Fibroblast of lung (primary cell): ENCODE measurements around the gene MYEOV. TPM values are rescaled to one million over a fixed set of nuclear protein-coding genes. Genes with fewer than 3 reads are reported as not detected.

Experiments used
- DNase-seq, 2 donors: peaks; one replicate each; pipeline versions ENCODE4 v3.0.0 to v3.0.0-alpha.2; 2010; ENCODE audit warnings: low read depth in 2 of 2
- H2AFZ ChIP-seq: 2 replicates; pipeline ENCODE4 v1.5.1; 2012; ENCODE audit warnings: low read length, control low read depth, inconsistent platforms
- H3K27ac ChIP-seq: 2 replicates; pipeline ENCODE4 v1.5.1; 2011; ENCODE audit warnings: low read length, control low read depth; ENCODE audit not compliant: insufficient read depth
- H3K27me3 ChIP-seq: 2 replicates; pipeline ENCODE4 v1.5.1; 2011; ENCODE audit warnings: mild to moderate bottlenecking, low read length; ENCODE audit not compliant: control insufficient read depth, insufficient read depth
- H3K36me3 ChIP-seq: 2 replicates; pipeline ENCODE4 v1.5.1; 2011; ENCODE audit warnings: low read length; ENCODE audit not compliant: control insufficient read depth, insufficient read depth
- H3K4me1 ChIP-seq: 2 replicates; pipeline ENCODE4 v1.5.1; 2011; ENCODE audit warnings: low read length; ENCODE audit not compliant: control insufficient read depth, insufficient read depth; ENCODE audit errors: extremely low read depth
- H3K4me2 ChIP-seq: 2 replicates; pipeline ENCODE4 v1.5.1; 2011; ENCODE audit warnings: low read length, control low read depth; ENCODE audit not compliant: insufficient read depth; ENCODE audit errors: extremely low read depth
- H3K4me3 ChIP-seq, 4 experiments: fragments of 200-600 bp in 1 of 4; sonication (generic) in 1 of 4; replicated peaks in 1 of 4; 2 replicates each; pipeline ENCODE4 v1.5.1; 2011 to 2016; ENCODE audit warnings: low read length in 4 of 4, low read depth in 3 of 4, mild to moderate bottlenecking in 3 of 4, control low read depth in 2 of 4, inconsistent platforms in 1 of 4, mixed read lengths in 1 of 4; ENCODE audit not compliant: insufficient read depth in 1 of 4; ENCODE audit errors: control extremely low read depth in 1 of 4
- H3K79me2 ChIP-seq: 2 replicates; pipeline ENCODE4 v1.5.1; 2012; ENCODE audit warnings: mild to moderate bottlenecking, low read length, inconsistent platforms; ENCODE audit not compliant: control insufficient read depth, insufficient read depth
- H3K9ac ChIP-seq: 2 replicates; pipeline ENCODE4 v1.5.1; 2011; ENCODE audit warnings: mild to moderate bottlenecking, low read length, control low read depth; ENCODE audit not compliant: insufficient read depth
- H3K9me3 ChIP-seq: 2 replicates; pipeline ENCODE4 v1.5.1; 2012; ENCODE audit warnings: low read depth, low read length; ENCODE audit not compliant: control insufficient read depth, insufficient read depth
- H4K20me1 ChIP-seq: 2 replicates; pipeline ENCODE4 v1.5.1; 2011; ENCODE audit warnings: low read length; ENCODE audit not compliant: control insufficient read depth, insufficient read depth; ENCODE audit errors: extremely low read depth
- EZH2 ChIP-seq: IDR thresholded peaks from 2 replicates; pipeline ENCODE4 v1.5.1; 2012; ENCODE audit warnings: low read length, control low read depth, mild to moderate bottlenecking; ENCODE audit errors: missing control alignments
- polyA plus RNA-seq, 2 donors: library from polyadenylated mRNA; depleted of rRNA in 1 of 2; stranded (reverse) in 1 of 2; unstranded in 1 of 2; fragments of >200 nt; gene quantifications; 2 replicates each; pipeline ENCODE4 v1.2.1, GENCODE V29; 2011 to 2012; ENCODE audit warnings: missing spikeins in 1 of 2
- total RNA-seq: library from RNA; depleted of rRNA; stranded (reverse); fragments of >200 nt; gene quantifications from 2 replicates; pipeline ENCODE4 v1.2.1, GENCODE V29; 2014
- TF ChIP-seq, protein P1 (sequence below), 2 donors: IDR thresholded peaks in 1 of 2; conservative IDR thresholded peaks in 1 of 2; 1 replicate in 1 of 2; 2 replicates in 1 of 2; pipeline ENCODE4 v1.5.1; 2011 to 2012; ENCODE audit warnings: low read length in 2 of 2, control low read depth in 1 of 2, inconsistent platforms in 1 of 2, low read depth in 1 of 2, mild to moderate bottlenecking in 1 of 2

Gene MYEOV
- total and polyA plus RNA-seq, 2 donors (not counting 1 experiment from before 2014, with no cell fraction given), result 1.2 to 7.3 TPM

DNA sequence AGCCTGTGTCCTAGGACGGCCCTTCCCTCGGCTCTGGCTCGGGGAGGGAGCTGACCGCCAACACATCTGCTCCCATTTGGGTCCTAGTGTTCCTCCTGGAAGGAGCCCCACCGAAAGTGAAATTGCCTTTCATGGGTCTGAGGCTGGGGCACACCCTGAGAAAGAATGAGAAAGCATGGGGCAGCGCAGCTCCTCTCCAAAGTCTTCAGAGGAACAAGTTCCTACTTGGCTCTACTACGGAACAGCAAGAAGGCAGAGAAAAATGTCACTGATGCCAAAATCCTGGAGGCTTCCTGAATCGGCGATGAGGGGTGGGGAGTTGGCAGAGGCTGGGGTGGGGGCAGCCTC lies 41.5 kb upstream of the MYEOV start:
- no peaks in the 10 kb centered on the region for H3K79me2 ChIP-seq
- TF ChIP-seq EZH2, result no peak
- TF ChIP-seq, protein P1, sequence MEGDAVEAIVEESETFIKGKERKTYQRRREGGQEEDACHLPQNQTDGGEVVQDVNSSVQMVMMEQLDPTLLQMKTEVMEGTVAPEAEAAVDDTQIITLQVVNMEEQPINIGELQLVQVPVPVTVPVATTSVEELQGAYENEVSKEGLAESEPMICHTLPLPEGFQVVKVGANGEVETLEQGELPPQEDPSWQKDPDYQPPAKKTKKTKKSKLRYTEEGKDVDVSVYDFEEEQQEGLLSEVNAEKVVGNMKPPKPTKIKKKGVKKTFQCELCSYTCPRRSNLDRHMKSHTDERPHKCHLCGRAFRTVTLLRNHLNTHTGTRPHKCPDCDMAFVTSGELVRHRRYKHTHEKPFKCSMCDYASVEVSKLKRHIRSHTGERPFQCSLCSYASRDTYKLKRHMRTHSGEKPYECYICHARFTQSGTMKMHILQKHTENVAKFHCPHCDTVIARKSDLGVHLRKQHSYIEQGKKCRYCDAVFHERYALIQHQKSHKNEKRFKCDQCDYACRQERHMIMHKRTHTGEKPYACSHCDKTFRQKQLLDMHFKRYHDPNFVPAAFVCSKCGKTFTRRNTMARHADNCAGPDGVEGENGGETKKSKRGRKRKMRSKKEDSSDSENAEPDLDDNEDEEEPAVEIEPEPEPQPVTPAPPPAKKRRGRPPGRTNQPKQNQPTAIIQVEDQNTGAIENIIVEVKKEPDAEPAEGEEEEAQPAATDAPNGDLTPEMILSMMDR (conservative IDR thresholded peaks at IDR 0.05 in 1 of 2, IDR thresholded peaks at IDR 0.05 in 1 of 2; ENCODE audit: low read depth in 1 of 2, low read length in 2 of 2), result no peak
- no peak overlapping the region for H3K9ac ChIP-seq
- no peaks in the 10 kb centered on the region for H3K36me3 ChIP-seq
- no peak overlapping the region for H2AFZ ChIP-seq
- no peak overlapping the region for H3K4me2 ChIP-seq
- H3K9me3 ChIP-seq, result peaks cover 5% of the 10 kb centered on the region
- no peak for DNase-seq
- no peak overlapping the region for H3K4me3 ChIP-seq
- H3K27me3 ChIP-seq, result peaks cover 2% of the 10 kb centered on the region
- H3K4me1 ChIP-seq, result no peaks in the 10 kb centered on the region
- H4K20me1 ChIP-seq, result no peaks in the 10 kb centered on the region
- H3K27ac ChIP-seq, result no peak overlapping the region

DNA sequence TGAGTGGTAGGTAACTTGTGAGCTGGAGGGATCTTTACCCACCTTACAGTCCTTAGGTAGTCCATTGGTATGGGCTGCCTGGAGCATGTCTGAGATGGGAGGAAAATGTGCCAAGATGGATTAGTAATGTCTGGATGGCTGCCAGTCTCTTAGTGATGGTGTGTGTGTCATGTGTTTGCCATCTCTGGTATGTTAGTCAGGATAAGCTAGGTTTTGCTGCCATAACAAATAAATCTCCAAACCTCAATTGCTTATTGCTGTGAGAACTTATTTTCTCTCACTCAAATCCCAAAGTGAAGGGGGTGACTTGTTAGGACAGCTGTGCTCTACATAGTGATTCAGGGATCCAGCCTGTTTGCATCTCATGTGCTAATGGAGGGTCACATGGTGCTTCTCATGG lies 40.9 kb upstream of the MYEOV start:
- Histone ChIP-seq H3K4me1 (no peaks in the 10 kb centered on the region), H3K79me2 (no peaks in the 10 kb centered on the region), H3K4me2 (no peak overlapping the region), H3K27ac (no peak overlapping the region), H3K9ac (no peak overlapping the region), H4K20me1 (no peaks in the 10 kb centered on the region), H2AFZ (no peak overlapping the region), H3K27me3 (no peaks in the 10 kb centered on the region), H3K9me3 (peaks cover 5% of the 10 kb centered on the region), H3K4me3 (no peak overlapping the region), H3K36me3 (no peaks in the 10 kb centered on the region)
- peak; percentile 51 to 70 for DNase-seq
- TF ChIP-seq EZH2, result no peak
- TF ChIP-seq, protein P1 (conservative IDR thresholded peaks at IDR 0.05 in 1 of 2, IDR thresholded peaks at IDR 0.05 in 1 of 2; ENCODE audit: low read depth in 1 of 2, low read length in 2 of 2), result no peak

DNA sequence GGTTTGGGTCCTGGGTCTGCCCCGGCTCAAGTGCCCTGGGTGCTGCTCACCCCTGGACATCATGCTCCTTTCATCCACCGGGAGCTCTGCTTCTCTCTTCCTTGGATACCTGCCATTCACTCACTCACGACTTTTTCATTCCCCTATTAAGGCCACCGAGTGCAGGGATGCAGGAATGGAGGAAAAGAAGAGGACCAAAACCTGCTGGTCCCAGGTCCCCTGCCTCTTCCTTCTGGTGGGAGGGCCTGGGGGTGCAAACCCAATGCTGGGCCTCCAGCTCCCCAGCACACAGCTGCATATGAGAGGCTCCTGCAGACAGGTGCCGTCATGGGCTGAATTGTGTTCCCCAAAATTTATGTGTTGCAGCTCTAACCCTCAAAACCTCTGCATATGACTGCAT lies 36.8 kb upstream of the MYEOV start:
- Histone ChIP-seq H3K4me2 (no peak overlapping the region), H3K36me3 (no peaks in the 10 kb centered on the region), H3K9ac (no peak overlapping the region), H3K4me3 (no peak overlapping the region), H3K79me2 (no peaks in the 10 kb centered on the region), H3K9me3 (peaks cover 5% of the 10 kb centered on the region), H3K4me1 (no peaks in the 10 kb centered on the region), H4K20me1 (no peaks in the 10 kb centered on the region), H2AFZ (no peak overlapping the region), H3K27ac (no peak overlapping the region), H3K27me3 (peaks cover 3% of the 10 kb centered on the region)
- TF ChIP-seq EZH2, result no peak
- TF ChIP-seq, protein P1 (conservative IDR thresholded peaks at IDR 0.05 in 1 of 2, IDR thresholded peaks at IDR 0.05 in 1 of 2; ENCODE audit: low read depth in 1 of 2, low read length in 2 of 2), result no peak
- no peak for DNase-seq
